Fibroblast of the aortic adventitia (primary cell): ENCODE measurements around the gene INSC. TPM values are rescaled to one million over a fixed set of nuclear protein-coding genes. Genes with fewer than 3 reads are reported as not detected.

ENCODE experiments used
- DNase-seq: peaks from one replicate; pipeline ENCODE4 v3.0.0-alpha.2; 2010; ENCODE audit warnings: low read depth
- H3K4me3 ChIP-seq: 2 replicates; pipeline ENCODE4 v1.5.1; 2011; ENCODE audit warnings: low read depth, mild to moderate bottlenecking, control low read depth, low read length, moderate library complexity
- CTCF ChIP-seq: IDR thresholded peaks from 2 replicates; pipeline ENCODE4 v1.5.1; 2011; ENCODE audit warnings: mild to moderate bottlenecking, low read length, control low read depth, inconsistent platforms; ENCODE audit not compliant: insufficient read depth
- total RNA-seq: library from RNA; depleted of rRNA; stranded (reverse); fragments of >200 nt; gene quantifications from 2 replicates; pipeline ENCODE4 v1.2.3, GENCODE V29; 2012; ENCODE audit warnings: low replicate concordance

Gene INSC
- total RNA-seq, 1 donor, result 0.81 TPM

- DNase-seq, result no peak
- no peak for TF ChIP-seq CTCF
- no peak overlapping the region for H3K4me3 ChIP-seq
Observed at GRCh38 chr11:15139958-15140659, 25.4 kb downstream of the INSC start.

DNA sequence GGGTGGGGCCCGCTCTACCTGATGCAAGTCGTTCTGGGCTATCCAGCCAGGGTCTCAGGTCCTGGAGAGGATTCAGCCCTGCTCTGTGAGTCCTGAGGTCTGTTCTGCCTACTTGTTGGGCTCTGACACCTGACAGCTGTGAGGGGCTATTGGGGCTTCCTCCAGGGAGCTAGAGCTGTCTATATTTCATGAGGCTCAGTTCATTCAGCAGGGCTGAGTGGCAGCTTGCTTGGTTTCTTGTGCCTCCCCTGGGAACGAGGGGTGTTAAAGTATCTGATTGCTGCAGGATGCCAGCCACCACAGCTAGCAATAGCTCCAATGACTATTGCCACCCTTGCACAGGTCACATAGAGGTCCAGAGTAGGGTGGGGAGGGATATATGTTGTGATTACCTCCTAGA, 26.7 kb downstream of the INSC start:
- no peak for TF ChIP-seq CTCF
- DNase-seq, result no peak
- no peak overlapping the region for H3K4me3 ChIP-seq

DNA sequence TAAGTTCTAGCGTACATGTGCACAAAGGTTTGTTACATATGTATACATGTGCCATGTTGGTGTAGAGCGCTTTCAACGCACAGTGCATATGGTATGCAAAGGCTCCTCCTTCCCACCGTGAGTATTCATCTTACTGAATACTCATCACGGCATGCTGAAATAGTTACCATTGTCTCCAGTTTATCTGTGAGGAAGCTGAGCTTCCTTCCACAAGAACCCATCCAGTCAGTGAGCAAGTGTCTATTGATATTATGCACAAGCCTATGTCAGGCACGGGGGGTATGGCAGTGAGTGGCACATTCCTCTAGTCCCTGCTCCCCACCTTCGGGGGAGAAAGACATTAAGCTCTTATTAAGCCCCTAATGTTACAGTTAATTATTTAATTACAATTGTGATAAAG, 28.1 kb downstream of the INSC start:
- H3K4me3 ChIP-seq, result no peak overlapping the region
- TF ChIP-seq CTCF, result no peak
- DNase-seq, result no peak

- DNase-seq, result no peak
- H3K4me3 ChIP-seq, result no peak overlapping the region
- no peak for TF ChIP-seq CTCF
Observed at GRCh38 chr11:15143855-15144254, 29.1 kb downstream of the INSC start.

GRCh38 chr11:15144347-15144746, 29.6 kb downstream of the INSC start:
- H3K4me3 ChIP-seq, result no peak overlapping the region
- TF ChIP-seq CTCF, result no peak
- no peak for DNase-seq

DNA sequence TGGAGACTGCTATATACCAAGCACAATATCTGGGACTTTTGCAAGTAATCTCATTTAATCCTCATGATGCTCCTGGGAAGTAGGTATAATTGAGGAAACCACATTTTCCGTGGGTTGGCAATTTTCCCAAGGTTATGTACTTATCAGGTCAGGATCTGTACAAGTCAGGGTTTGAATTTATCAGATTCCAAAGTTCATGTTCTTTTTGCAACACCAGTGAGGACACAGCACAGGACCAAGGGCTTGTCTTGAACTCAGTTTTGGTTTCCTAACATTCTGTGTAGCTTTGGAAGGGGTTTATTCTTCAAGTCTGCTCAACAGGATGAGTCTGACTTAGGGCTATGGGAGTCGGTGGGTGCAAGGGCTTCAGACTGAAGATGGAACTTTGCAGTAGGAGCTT, 30.4 kb downstream of the INSC start:
- no peak for DNase-seq
- H3K4me3 ChIP-seq, result no peak overlapping the region
- no peak for TF ChIP-seq CTCF

DNA sequence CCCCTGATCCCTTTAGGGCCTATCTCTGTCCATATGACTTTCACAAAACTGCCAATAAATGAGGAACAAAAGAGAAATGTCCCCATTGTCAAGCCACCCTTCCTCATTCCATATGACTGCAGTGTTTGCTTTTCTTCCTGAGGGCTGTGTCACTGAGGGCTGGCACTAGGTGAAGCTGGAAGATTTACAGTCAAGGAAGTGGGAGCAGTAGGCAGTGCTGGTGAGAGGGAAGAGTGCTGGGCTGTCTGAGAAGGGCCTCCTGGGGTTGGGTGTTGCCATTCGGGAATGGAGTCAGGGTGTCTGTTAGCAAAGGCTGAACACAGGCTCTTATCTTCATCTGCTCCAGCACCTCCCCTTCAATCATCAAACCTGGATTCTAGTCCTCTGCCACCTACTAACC, 30.9 kb downstream of the INSC start:
- no peak for TF ChIP-seq CTCF
- DNase-seq, result no peak

More for the DNA sequence above, 30.9 kb downstream of the INSC start:
- no peak overlapping the region for H3K4me3 ChIP-seq
